ENCODE results near the gene CCDC60.

The CCDC60 gene

DNA sequence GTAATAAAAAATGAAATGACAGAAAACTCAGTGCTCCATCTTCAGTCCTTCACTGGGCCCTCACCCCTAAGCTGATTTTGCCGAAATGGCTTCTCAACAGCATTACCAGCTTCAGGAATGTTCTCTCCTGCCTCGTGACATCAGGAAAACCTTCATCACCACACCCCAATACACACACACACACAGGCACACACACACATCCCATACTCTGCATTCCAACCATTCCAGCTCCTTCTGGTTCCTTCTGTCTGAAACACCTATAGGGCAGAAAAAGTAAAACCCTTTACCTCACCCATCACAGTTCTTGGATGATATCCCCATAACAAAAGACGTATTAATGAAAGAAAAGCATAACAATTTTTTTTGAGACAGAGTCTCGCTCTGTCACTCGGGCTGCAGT is 75.9 kb downstream of the CCDC60 start:
- TF ChIP-seq, protein P1, sequence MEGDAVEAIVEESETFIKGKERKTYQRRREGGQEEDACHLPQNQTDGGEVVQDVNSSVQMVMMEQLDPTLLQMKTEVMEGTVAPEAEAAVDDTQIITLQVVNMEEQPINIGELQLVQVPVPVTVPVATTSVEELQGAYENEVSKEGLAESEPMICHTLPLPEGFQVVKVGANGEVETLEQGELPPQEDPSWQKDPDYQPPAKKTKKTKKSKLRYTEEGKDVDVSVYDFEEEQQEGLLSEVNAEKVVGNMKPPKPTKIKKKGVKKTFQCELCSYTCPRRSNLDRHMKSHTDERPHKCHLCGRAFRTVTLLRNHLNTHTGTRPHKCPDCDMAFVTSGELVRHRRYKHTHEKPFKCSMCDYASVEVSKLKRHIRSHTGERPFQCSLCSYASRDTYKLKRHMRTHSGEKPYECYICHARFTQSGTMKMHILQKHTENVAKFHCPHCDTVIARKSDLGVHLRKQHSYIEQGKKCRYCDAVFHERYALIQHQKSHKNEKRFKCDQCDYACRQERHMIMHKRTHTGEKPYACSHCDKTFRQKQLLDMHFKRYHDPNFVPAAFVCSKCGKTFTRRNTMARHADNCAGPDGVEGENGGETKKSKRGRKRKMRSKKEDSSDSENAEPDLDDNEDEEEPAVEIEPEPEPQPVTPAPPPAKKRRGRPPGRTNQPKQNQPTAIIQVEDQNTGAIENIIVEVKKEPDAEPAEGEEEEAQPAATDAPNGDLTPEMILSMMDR (IDR thresholded peaks at IDR 0.05): no peak
- Histone ChIP-seq H3K27ac (no peak overlapping the region), H3K9me3 (no peaks in the 10 kb centered on the region), H3K4me3 (ENCODE audit: low read depth in 1 of 2, low read length in 1 of 2) (no peak overlapping the region), H3K27me3 (no peaks in the 10 kb centered on the region), H3K4me1 (ENCODE audit: control insufficient read depth in 1 of 2, insufficient read depth in 1 of 2, low read depth in 1 of 2, low read length in 1 of 2) (no peaks in the 10 kb centered on the region), H3K36me3 (no peaks in the 10 kb centered on the region)

DNA sequence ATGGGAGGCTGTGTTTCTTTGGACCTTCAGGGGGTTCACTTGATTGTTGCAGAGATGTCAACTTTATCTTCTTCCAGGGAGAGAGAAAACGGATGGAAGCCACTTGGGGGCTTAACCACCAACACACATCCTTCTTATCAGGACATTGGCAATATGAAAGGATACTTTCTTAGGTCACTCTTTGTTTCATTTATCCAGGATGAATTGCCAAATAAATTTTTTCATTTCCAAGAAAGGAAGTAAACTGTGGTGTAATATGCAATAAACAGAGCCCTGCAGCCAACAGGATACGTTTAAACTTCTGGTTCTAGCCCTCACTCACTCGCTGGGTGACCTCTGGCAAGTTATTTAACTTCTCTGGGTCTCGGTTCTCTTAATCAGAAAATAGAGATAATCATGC is 77.8 kb downstream of the CCDC60 start:
- Histone ChIP-seq H3K9me3 (no peaks in the 10 kb centered on the region), H3K36me3 (no peaks in the 10 kb centered on the region), H3K27ac (no peak overlapping the region), H3K27me3 (no peaks in the 10 kb centered on the region), H3K4me3 (ENCODE audit: low read depth in 1 of 2, low read length in 1 of 2) (no peak overlapping the region), H3K4me1 (ENCODE audit: control insufficient read depth in 1 of 2, insufficient read depth in 1 of 2, low read depth in 1 of 2, low read length in 1 of 2) (no peaks in the 10 kb centered on the region)
- TF ChIP-seq, protein P1 (IDR thresholded peaks at IDR 0.05): no peak

DNA sequence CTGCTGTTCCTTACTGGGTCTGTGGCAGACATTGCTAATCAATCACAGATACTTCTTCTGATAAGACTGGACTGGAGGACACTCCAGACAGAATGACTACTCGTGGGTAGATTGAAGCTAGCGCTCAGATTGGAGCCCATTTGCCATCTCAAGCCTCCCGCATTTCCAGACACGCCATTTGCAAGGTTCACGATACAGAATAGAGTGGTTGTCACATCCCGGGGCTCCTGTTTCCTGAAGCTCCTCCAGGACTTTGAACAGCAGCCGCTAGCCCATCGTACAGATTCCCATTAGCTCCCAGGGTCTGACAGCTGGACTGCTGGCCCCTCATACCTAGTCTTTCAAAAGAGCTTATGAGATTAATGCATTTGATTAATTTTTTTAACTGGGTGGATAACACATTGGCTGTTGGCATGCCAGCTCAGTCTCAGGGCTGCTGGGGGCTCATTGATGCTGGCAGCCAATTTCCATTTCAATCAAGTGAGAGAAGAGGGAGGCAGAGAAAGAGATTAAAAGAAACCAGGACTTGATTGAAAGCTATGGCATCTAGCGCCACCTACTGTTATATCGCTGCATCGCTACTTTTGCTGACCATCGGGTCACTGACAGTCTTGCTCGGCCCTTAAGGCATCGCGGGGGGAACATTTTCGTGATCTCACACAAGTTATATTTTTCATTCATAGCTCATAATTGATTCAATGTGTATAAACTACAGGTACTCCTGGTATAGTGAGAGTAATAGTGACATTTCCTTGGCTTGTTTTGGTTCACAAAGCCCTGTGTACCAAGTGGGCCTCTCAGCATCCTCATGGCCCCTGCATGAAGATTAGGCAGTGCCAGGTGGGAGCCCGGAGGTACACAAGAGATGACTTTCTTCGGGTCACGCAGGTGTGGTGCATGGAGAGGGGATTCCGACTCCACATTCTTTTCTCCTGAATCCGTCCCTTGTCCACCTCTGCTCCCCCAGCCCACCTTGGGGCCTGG is 78.6 kb downstream of the CCDC60 start:
- Histone ChIP-seq H3K36me3 (no peaks in the 10 kb centered on the region), H3K27ac (no peak overlapping the region), H3K9me3 (no peaks in the 10 kb centered on the region), H3K4me1 (ENCODE audit: control insufficient read depth in 1 of 2, insufficient read depth in 1 of 2, low read depth in 1 of 2, low read length in 1 of 2) (no peaks in the 10 kb centered on the region), H3K27me3 (no peaks in the 10 kb centered on the region), H3K4me3 (ENCODE audit: low read depth in 1 of 2, low read length in 1 of 2) (no peak overlapping the region)
- TF ChIP-seq, protein P1 (IDR thresholded peaks at IDR 0.05): no peak

DNA sequence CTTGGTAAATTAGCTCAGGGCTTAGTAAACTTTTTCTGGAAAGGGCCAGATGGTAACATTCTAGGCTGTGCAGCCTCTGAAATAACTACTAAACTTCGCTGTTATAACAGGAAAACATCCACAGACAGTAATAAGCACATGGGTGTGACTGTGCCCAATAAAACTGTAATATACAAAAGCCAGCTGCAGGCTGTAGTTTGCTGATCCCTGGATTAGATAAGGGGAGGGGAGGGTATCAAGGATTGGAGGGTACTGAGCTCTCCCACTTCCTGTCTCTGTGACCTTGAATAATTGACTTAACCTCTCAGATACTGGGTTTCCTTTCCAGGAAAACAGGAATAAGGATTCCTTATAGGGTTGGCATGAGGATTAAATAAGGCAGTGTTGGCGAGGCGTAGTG is 81.2 kb downstream of the CCDC60 start:
- TF ChIP-seq, protein P1 (IDR thresholded peaks at IDR 0.05): no peak
- Histone ChIP-seq H3K27me3 (no peaks in the 10 kb centered on the region), H3K27ac (no peak overlapping the region), H3K9me3 (no peaks in the 10 kb centered on the region), H3K4me3 (ENCODE audit: low read depth in 1 of 2, low read length in 1 of 2) (no peak overlapping the region), H3K4me1 (ENCODE audit: control insufficient read depth in 1 of 2, insufficient read depth in 1 of 2, low read depth in 1 of 2, low read length in 1 of 2) (no peaks in the 10 kb centered on the region), H3K36me3 (no peaks in the 10 kb centered on the region)

DNA sequence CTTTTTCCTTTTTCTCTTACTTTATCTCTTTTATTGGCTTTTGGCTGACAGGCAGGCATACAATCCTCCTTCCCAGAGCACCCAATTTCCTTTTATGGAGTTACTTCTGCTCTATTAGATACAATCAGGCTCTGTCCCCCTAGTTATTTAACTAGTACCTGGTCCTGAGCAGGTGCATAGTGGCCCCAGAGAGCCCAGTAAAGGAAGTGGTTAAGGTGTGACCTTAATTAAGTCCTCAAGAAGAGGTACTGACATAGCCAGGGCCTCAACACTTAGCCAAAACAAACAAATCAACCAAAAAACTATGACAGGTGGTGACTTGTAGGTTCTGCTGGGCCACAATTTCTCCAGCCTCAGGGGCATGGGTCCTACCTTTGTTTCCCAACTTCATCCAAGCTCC is 82.9 kb downstream of the CCDC60 start:
- no peaks in the 10 kb centered on the region for H3K4me1 ChIP-seq (ENCODE audit: control insufficient read depth in 1 of 2, insufficient read depth in 1 of 2, low read depth in 1 of 2, low read length in 1 of 2)
- no peak overlapping the region for H3K4me3 ChIP-seq (ENCODE audit: low read depth in 1 of 2, low read length in 1 of 2)
- no peaks in the 10 kb centered on the region for H3K36me3 ChIP-seq
- H3K27me3 ChIP-seq: no peaks in the 10 kb centered on the region
- TF ChIP-seq, protein P1 (IDR thresholded peaks at IDR 0.05): no peak
- H3K27ac ChIP-seq: no peak overlapping the region
- H3K9me3 ChIP-seq: no peaks in the 10 kb centered on the region
